RWPE1 (cell line): ENCODE measurements around the gene IL22.

ENCODE experiments used
- CTCF ChIA-PET: fragments of 350-600 bp; sonication (Branson Sonifier 250); formaldehyde crosslinking; extraction: SDS; loops from one replicate; lab custom pipeline; 2021; lab: Yijun Ruan, JAX
- POLR2A ChIA-PET: fragments of 400-600 bp; formaldehyde crosslinking; extraction: SDS; loops from one replicate; lab custom pipeline; 2020; ENCODE audit warnings: antibody characterized with exemption; ENCODE audit not compliant: low non-redundant PET; lab: Yijun Ruan, JAX
- DNase-seq: peaks from one replicate; pipeline ENCODE4 v3.0.0; 2012; ENCODE audit warnings: low spot score
- H3K27ac ChIP-seq: fragments of 450-650 bp; 2 replicates; pipeline ENCODE4 v1.5.1; 2017
- TF ChIP-seq, protein P1 (sequence below): fragments of 450-650 bp; conservative IDR thresholded peaks from 2 replicates; pipeline ENCODE4 v1.5.1; 2017; ENCODE audit warnings: low read depth, mild to moderate bottlenecking

Gene IL22

GRCh38 chr12:68237078-68237477 lies 16.3 kb downstream of the IL22 start:
- no peak overlapping the region for H3K27ac ChIP-seq
- CTCF ChIA-PET = no interaction called here
- TF ChIP-seq, protein P1, sequence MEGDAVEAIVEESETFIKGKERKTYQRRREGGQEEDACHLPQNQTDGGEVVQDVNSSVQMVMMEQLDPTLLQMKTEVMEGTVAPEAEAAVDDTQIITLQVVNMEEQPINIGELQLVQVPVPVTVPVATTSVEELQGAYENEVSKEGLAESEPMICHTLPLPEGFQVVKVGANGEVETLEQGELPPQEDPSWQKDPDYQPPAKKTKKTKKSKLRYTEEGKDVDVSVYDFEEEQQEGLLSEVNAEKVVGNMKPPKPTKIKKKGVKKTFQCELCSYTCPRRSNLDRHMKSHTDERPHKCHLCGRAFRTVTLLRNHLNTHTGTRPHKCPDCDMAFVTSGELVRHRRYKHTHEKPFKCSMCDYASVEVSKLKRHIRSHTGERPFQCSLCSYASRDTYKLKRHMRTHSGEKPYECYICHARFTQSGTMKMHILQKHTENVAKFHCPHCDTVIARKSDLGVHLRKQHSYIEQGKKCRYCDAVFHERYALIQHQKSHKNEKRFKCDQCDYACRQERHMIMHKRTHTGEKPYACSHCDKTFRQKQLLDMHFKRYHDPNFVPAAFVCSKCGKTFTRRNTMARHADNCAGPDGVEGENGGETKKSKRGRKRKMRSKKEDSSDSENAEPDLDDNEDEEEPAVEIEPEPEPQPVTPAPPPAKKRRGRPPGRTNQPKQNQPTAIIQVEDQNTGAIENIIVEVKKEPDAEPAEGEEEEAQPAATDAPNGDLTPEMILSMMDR = no peak
- no peak for DNase-seq
- POLR2A ChIA-PET = no interaction called here

DNA sequence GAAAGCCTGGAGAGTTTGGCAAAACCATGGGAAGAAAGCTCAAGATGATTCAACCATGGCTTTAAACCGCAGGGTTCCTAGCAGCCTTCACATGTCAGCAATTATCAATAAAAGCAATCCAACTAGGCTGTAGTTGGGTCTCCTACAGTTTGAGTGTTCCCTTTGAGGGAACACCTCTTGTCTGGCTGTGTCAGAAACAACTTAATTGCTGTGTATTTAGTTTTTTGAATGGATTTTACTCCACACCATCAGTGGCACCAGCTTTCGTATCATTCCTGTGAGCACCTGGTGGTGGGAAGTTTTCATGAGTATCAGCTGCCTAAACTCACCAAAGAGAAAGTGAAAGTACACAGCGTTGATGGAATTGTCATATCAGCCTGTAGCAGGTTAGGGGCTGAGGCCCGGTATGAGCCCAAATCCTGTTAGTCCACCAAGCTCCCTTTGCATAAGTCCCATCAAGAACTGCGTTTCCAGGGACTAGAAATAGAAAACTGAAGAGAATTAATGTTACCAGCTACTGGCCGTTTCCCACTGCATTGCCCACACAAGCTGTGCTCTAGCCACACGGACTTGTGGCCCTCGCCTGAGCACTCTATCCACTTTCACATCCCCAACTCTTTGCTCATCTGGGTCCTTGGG lies 16.9 kb downstream of the IL22 start:
- H3K27ac ChIP-seq = no peak overlapping the region
- DNase-seq = peak; percentile 19
- TF ChIP-seq, protein P1 = no peak
- ChIA-PET CTCF (no interaction called here), POLR2A (no interaction called here)

DNA sequence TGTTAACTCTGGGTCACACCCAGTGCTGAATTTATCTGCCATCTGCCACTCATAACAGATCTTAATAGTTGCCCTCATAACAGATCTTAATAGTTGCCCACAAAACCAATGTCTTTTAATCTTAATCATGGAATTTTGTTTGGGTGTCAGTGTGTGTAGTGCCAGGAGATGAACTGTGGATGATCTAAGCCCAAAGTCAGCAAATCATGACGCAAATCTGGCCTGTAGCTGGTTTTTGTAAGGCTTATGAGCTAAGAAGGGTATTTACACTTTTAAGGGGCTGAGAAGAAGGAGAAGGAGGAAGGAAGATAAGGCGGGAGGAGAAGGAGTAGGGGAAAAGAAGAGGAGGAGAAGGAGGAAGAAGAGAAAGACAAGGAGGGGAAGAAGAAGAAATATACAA lies 17.8 kb downstream of the IL22 start:
- DNase-seq = no peak
- TF ChIP-seq, protein P1 = no peak
- H3K27ac ChIP-seq = no peak overlapping the region
- ChIA-PET POLR2A (no interaction called here), CTCF (interaction anchor here (0.6 kb wide), 1 partner anchor 1165 kb away, joined by 4 read pairs; no protein-coding TSS in a partner anchor)

GRCh38 chr12:68234140-68234539 lies 19.3 kb downstream of the IL22 start:
- DNase-seq = no peak
- TF ChIP-seq, protein P1 = no peak
- ChIA-PET POLR2A (no interaction called here), CTCF (interaction anchor here (0.6 to 1.0 kb wide), 3 partner anchors 11 to 298 kb away, joined by 3 to 5 read pairs (median 4); no protein-coding TSS in a partner anchor)
- no peak overlapping the region for H3K27ac ChIP-seq

- DNase-seq = no peak
- no peak overlapping the region for H3K27ac ChIP-seq
- CTCF ChIA-PET = interaction anchor here (0.6 to 0.8 kb wide), 2 partner anchors 11 to 299 kb away, joined by 4 to 5 read pairs; no protein-coding TSS in a partner anchor
- TF ChIP-seq, protein P1 = no peak
- POLR2A ChIA-PET = no interaction called here
Observed at GRCh38 chr12:68233498-68233897, 19.9 kb downstream of the IL22 start.

DNA sequence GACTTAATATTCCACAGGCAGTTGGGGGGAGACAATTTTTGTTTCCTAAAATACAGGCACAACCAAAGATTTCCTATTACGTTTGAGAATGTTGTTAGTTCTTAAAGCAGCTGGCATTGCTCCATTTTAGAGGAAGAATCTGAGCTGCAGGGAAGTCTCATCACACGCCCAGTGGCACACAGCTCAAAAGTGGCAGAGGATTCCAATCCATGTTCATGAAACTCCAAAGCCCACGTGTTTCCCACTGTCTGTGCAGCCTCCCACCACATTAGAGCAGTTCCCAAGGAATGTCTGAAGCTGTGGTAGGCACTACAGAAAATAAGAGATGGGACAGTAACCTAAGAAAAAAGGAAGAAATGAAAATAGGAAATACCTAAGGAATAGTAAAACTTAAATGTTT lies 21.7 kb downstream of the IL22 start:
- TF ChIP-seq, protein P1 = no peak
- POLR2A ChIA-PET = no interaction called here
- CTCF ChIA-PET = interaction anchor here (0.9 kb wide), 1 partner anchor 90 kb away, joined by 3 read pairs; no protein-coding TSS in a partner anchor
- no peak overlapping the region for H3K27ac ChIP-seq
- DNase-seq = no peak
